Neuronal stem cell (in vitro differentiated cells): ENCODE results near the gene SWAP70.

Source experiments
- DNase-seq: peaks from one replicate; pipeline ENCODE4 v3.0.0-alpha.2; 2013; ENCODE audit warnings: low spot score
- H2AFZ ChIP-seq: one replicate; pipeline ENCODE4 v1.6.1; 2013; ENCODE audit warnings: mild to moderate bottlenecking, low read length, inconsistent platforms
- H2AK5ac ChIP-seq: 2 replicates; pipeline ENCODE4 v1.6.1; 2013; ENCODE audit warnings: low read depth, mild to moderate bottlenecking, inconsistent platforms, low read length, moderate library complexity, mixed read lengths
- H2BK120ac ChIP-seq: 2 replicates; pipeline ENCODE4 v1.6.1; 2013; ENCODE audit warnings: low read depth, mild to moderate bottlenecking, inconsistent platforms, low read length, moderate library complexity, mixed read lengths
- H2BK12ac ChIP-seq: one replicate; pipeline ENCODE4 v1.6.1; 2013; ENCODE audit warnings: low read length, inconsistent platforms
- H2BK15ac ChIP-seq: 2 replicates; pipeline ENCODE4 v1.6.1; 2013; ENCODE audit warnings: mild to moderate bottlenecking, low read length, inconsistent platforms, mixed read lengths
- H2BK5ac ChIP-seq: one replicate; pipeline ENCODE4 v1.6.1; 2013; ENCODE audit warnings: inconsistent platforms, mild to moderate bottlenecking, low read length, moderate library complexity
- H3K14ac ChIP-seq: one replicate; pipeline ENCODE4 v1.6.1; 2013; ENCODE audit warnings: low read length, inconsistent platforms
- H3K18ac ChIP-seq: 2 replicates; pipeline ENCODE4 v1.6.1; 2013; ENCODE audit warnings: low read length, inconsistent platforms
- H3K23ac ChIP-seq: 2 replicates; pipeline ENCODE4 v1.6.1; 2013; ENCODE audit warnings: low read depth, mild to moderate bottlenecking, mixed read lengths, low read length, inconsistent platforms; ENCODE audit not compliant: poor library complexity
- H3K27ac ChIP-seq: replicated peaks from 3 replicates; pipeline ENCODE4 v1.5.1; 2013; ENCODE audit warnings: low read length, inconsistent platforms
- H3K27me3 ChIP-seq, 3 experiments: 2 replicates each; pipeline ENCODE4 v1.6.1; 2013; ENCODE audit warnings: low read length in 3 of 3, mild to moderate bottlenecking in 2 of 3, inconsistent platforms in 1 of 3, low read depth in 1 of 3, mixed read lengths in 1 of 3, moderate library complexity in 1 of 3; ENCODE audit not compliant: control insufficient read depth in 3 of 3, insufficient read depth in 3 of 3
- H3K36me3 ChIP-seq, 2 donors: replicated peaks in 1 of 2; 2 replicates each; pipeline ENCODE4 v1.6.1; 2013; ENCODE audit warnings: low read length in 2 of 2; ENCODE audit not compliant: control insufficient read depth in 2 of 2, insufficient read depth in 2 of 2
- H3K4ac ChIP-seq: 2 replicates; pipeline ENCODE4 v1.6.1; 2013; ENCODE audit warnings: inconsistent platforms, mild to moderate bottlenecking, low read length, moderate library complexity
- H3K4me1 ChIP-seq, 2 donors: 1 replicate in 1 of 2; 2 replicates in 1 of 2; pipeline ENCODE4 v1.6.1; 2013; ENCODE audit warnings: low read length in 2 of 2, low read depth in 1 of 2; ENCODE audit not compliant: control insufficient read depth in 2 of 2, insufficient read depth in 1 of 2
- H3K4me2 ChIP-seq: one replicate; pipeline ENCODE4 v1.6.1; 2013; ENCODE audit warnings: mild to moderate bottlenecking, low read length, inconsistent platforms; ENCODE audit not compliant: insufficient read depth, poor library complexity, severe bottlenecking
- H3K4me3 ChIP-seq, 2 donors: 2 replicates each; pipeline ENCODE4 v1.5.1; 2013; ENCODE audit warnings: low read length in 2 of 2, mild to moderate bottlenecking in 2 of 2, inconsistent platforms in 1 of 2, moderate library complexity in 1 of 2
- H3K79me1 ChIP-seq: one replicate; pipeline ENCODE4 v1.6.1; 2013; ENCODE audit warnings: low read depth, mild to moderate bottlenecking, inconsistent platforms, low read length, moderate library complexity
- H3K9ac ChIP-seq: one replicate; pipeline ENCODE4 v1.6.1; 2013; ENCODE audit warnings: mild to moderate bottlenecking, low read depth, low read length, inconsistent platforms; ENCODE audit not compliant: poor library complexity
- H3K9me3 ChIP-seq, 2 donors: replicated peaks in 1 of 2; 2 replicates each; pipeline versions ENCODE3 to v1.6.1; 2013; ENCODE audit warnings: low read length in 2 of 2, mild to moderate bottlenecking in 2 of 2, inconsistent platforms in 1 of 2, low read depth in 1 of 2, mixed read lengths in 1 of 2, moderate library complexity in 1 of 2; ENCODE audit not compliant: control insufficient read depth in 2 of 2, insufficient read depth in 1 of 2
- H4K8ac ChIP-seq: one replicate; pipeline ENCODE4 v1.6.1; 2013; ENCODE audit warnings: low read depth, mild to moderate bottlenecking, inconsistent platforms, low read length, moderate library complexity
- H4K91ac ChIP-seq: one replicate; pipeline ENCODE4 v1.6.1; 2013; ENCODE audit warnings: low read length, low read depth, mild to moderate bottlenecking, inconsistent platforms; ENCODE audit not compliant: poor library complexity
- WGBS, 2 donors: extraction: QIAGEN DNeasy Blood & Tissue Kit; methylation state at CpG; one replicate each; pipeline ENCODE4 v1.1.7; 2013; ENCODE audit warnings: missing lambda C conversion rate in 2 of 2, mixed read lengths in 1 of 2; ENCODE audit not compliant: insufficient read length in 2 of 2, insufficient replicate concordance in 1 of 2; ENCODE audit errors: extremely low coverage in 2 of 2; 5-methylcytosine and 5-hydroxymethylcytosine counted together

The SWAP70 gene

GRCh38 chr11:9688716-9689511 lies 25.0 kb downstream of the SWAP70 start:
- H2BK12ac ChIP-seq, result no peak overlapping the region
- no peak overlapping the region for H2BK5ac ChIP-seq
- DNase-seq, result no peak
- peaks cover 8 to 14% of the 10 kb centered on the region in 2 donors for H3K4me1 ChIP-seq
- peak overlapping the region; percentile 27 for H2AFZ ChIP-seq
- H3K14ac ChIP-seq, result no peak overlapping the region
- no peak overlapping the region for H3K9ac ChIP-seq
- no CpG with 5 or more reads among the region's 7 CpGs for WGBS, 2 donors
- H3K18ac ChIP-seq, result no peak overlapping the region
- H3K27ac ChIP-seq, result no peak overlapping the region
- H2BK120ac ChIP-seq, result no peak overlapping the region
- H2AK5ac ChIP-seq, result no peak overlapping the region
- H3K4ac ChIP-seq, result no peak overlapping the region
- H2BK15ac ChIP-seq, result no peak overlapping the region
- no peak overlapping the region for H3K4me3 ChIP-seq
- H3K23ac ChIP-seq, result no peak overlapping the region
- no peaks in the 10 kb centered on the region for H3K27me3 ChIP-seq
- no peak overlapping the region for H3K4me2 ChIP-seq
- H3K36me3 ChIP-seq, result peaks cover 0 to 2% of the 10 kb centered on the region in 2 donors
- no peak overlapping the region for H4K91ac ChIP-seq
- no peaks in the 10 kb centered on the region for H3K79me1 ChIP-seq
- no peaks in the 10 kb centered on the region for H3K9me3 ChIP-seq
- no peak overlapping the region for H4K8ac ChIP-seq

- Histone ChIP-seq H3K4me3 (no peak overlapping the region), H3K9me3 (no peaks in the 10 kb centered on the region), H4K8ac (no peak overlapping the region), H2AFZ (peak overlapping the region; percentile 27), H2BK120ac (no peak overlapping the region), H3K36me3 (peaks cover 0 to 7% of the 10 kb centered on the region in 2 donors), H3K23ac (no peak overlapping the region), H3K4me2 (no peak overlapping the region), H2AK5ac (no peak overlapping the region), H2BK15ac (no peak overlapping the region), H3K18ac (no peak overlapping the region), H3K4ac (no peak overlapping the region), H3K14ac (no peak overlapping the region), H4K91ac (no peak overlapping the region), H3K79me1 (no peaks in the 10 kb centered on the region), H3K27ac (peak overlapping the region; percentile 30), H2BK5ac (no peak overlapping the region), H3K9ac (no peak overlapping the region), H3K4me1 (peaks cover 8 to 15% of the 10 kb centered on the region in 2 donors), H2BK12ac (no peak overlapping the region), H3K27me3 (no peaks in the 10 kb centered on the region)
- no CpG with 5 or more reads among the region's 5 CpGs for WGBS, 2 donors
- no peak for DNase-seq
These were observed 25.8 kb downstream of the SWAP70 start for GRCh38 chr11:9689721-9690120.

GRCh38 chr11:9691865-9692264 lies 28.0 kb downstream of the SWAP70 start:
- Histone ChIP-seq H3K79me1 (no peaks in the 10 kb centered on the region), H3K9ac (no peak overlapping the region), H3K18ac (no peak overlapping the region), H3K36me3 (peaks cover 6 to 19% of the 10 kb centered on the region in 2 donors), H2AK5ac (no peak overlapping the region), H2AFZ (no peak overlapping the region), H4K8ac (no peak overlapping the region), H2BK12ac (no peak overlapping the region), H3K27me3 (no peaks in the 10 kb centered on the region), H2BK5ac (no peak overlapping the region), H3K4me1 (peaks cover 8 to 15% of the 10 kb centered on the region in 2 donors), H3K9me3 (no peaks in the 10 kb centered on the region), H4K91ac (no peak overlapping the region), H3K4ac (no peak overlapping the region), H3K4me3 (no peak overlapping the region), H3K27ac (no peak overlapping the region), H3K4me2 (no peak overlapping the region), H2BK15ac (no peak overlapping the region), H3K14ac (no peak overlapping the region), H3K23ac (no peak overlapping the region), H2BK120ac (no peak overlapping the region)
- no peak for DNase-seq

GRCh38 chr11:9692691-9693090 lies 28.8 kb downstream of the SWAP70 start:
- no peak overlapping the region for H2BK120ac ChIP-seq
- H2BK12ac ChIP-seq, result no peak overlapping the region
- H3K9me3 ChIP-seq, result no peaks in the 10 kb centered on the region
- H3K9ac ChIP-seq, result no peak overlapping the region
- H3K4me1 ChIP-seq, result peaks cover 8 to 15% of the 10 kb centered on the region in 2 donors
- H3K27me3 ChIP-seq, result no peaks in the 10 kb centered on the region
- H3K18ac ChIP-seq, result no peak overlapping the region
- H2AFZ ChIP-seq, result no peak overlapping the region
- no peak overlapping the region for H3K23ac ChIP-seq
- H2BK15ac ChIP-seq, result no peak overlapping the region
- WGBS, 2 donors, result no CpG with 5 or more reads among the region's 2 CpGs
- H4K8ac ChIP-seq, result no peak overlapping the region
- H3K27ac ChIP-seq, result no peak overlapping the region
- no peak overlapping the region for H3K4ac ChIP-seq
- no peak overlapping the region for H3K4me2 ChIP-seq
- no peak overlapping the region for H4K91ac ChIP-seq
- no peaks in the 10 kb centered on the region for H3K79me1 ChIP-seq
- peaks cover 6 to 19% of the 10 kb centered on the region in 2 donors for H3K36me3 ChIP-seq
- no peak overlapping the region for H3K4me3 ChIP-seq
- H2AK5ac ChIP-seq, result no peak overlapping the region
- no peak overlapping the region for H2BK5ac ChIP-seq
- no peak for DNase-seq
- H3K14ac ChIP-seq, result no peak overlapping the region
